NCI-H2196 (cell line): Measurements from ENCODE around the gene LIMA1.
"Not testable (repeated sequence)": the region's sequence is repeated elsewhere in the genome, so short reads cannot be mapped to it uniquely, and the experiment has no call there.

Experiments
- DNase-seq: peaks from one replicate; lab custom pipeline; 2025; ENCODE audit not compliant: unreplicated experiment; lab: John Stamatoyannopoulos, UW

The LIMA1 gene

DNA sequence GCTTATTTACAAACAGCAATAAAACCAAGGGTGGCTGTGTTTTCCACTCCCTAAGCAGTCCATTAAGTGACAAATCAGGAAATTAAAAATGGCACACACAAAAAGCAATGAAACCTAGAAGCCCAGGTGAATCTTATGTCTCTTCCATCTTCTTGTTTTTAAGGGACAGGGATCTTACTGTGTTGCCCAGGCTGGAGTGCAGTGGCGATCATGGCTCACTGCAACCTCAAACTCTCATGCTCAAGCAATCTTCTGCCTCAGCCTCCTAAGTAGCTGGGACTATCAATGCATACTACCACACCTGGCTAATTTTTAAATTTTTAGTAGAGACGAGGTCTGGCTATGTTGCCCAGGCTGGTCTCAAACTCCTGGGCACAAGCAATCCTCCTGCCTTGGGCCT, 63.8 kb downstream of the LIMA1 start:
- no peak for DNase-seq

DNA sequence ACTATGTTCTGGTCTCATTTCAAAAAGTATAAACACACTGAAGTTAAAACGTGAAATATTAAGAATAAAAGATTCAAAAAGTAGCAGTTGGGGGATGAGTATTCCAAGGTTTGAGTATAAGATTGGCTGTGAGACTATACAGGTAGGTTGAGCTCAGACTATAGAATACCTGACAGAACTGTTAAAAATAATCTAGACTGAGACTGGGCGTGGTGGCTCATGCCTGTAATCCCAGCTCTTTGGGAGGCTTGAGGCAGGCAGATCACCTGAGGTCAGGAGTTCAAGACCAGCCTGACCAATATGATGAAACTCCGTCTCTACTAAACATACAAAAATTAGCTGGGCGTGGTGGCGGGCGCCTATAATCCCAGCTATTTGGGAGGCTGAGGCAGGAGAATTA, 64.3 kb downstream of the LIMA1 start:
- not testable (repeated sequence) for DNase-seq

DNA sequence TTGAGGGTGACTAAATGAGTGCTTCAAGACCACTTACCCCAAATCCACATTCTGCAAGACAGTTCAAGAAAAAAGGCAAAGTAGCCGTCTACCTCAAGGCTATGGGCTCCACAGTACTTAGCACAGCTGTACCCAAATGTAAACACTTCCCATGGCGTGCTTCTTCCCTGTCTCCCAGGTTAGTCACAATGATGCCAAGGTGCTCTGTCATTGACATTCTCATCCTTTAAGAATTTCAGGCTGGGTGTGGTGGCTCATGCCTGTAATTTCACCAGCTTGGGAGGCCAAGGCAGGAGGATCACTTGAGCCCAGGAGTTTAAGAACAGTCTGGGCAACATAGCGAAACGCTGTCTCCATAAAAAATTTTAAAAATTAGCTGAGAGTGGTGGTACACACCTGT, 64.9 kb downstream of the LIMA1 start:
- no peak for DNase-seq

DNA sequence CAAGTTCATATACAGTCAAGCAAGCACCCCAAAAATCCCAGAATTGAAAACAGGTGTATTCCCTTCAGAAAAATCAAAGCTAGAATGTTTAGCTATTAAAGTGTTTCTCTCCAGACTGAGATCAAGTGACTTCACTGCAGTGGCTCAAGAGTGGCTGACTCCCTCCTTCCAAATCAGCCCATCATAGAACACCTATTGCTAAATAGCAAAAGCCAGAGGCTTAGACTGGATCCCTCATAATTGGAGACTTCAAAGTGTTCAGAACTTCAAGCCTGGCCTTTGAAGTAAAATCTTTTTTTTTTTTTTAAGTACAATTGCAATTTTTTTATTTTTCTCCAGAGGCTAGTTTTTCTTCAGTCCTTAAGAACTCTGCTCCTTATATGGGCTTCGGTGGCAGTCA, 66.1 kb downstream of the LIMA1 start:
- DNase-seq: no peak

DNA sequence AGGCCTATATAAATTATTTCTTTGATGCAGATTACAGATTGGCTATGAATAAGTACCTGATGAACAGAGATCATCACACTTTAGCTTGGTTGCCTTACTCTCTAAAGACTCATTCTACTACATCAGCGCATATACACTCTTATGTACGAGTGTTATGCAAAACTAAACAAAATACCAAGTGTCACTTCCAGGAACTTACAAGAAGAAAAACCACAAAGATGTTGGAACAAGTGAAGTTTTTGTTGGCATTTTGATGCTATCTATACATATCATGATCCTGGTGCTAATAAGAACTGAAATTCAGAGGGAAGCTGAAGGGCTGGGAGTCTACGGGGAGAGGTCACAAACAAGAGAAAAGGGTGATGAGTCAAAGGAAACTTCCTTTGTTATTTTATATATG, 68.3 kb downstream of the LIMA1 start:
- DNase-seq: no peak

DNA sequence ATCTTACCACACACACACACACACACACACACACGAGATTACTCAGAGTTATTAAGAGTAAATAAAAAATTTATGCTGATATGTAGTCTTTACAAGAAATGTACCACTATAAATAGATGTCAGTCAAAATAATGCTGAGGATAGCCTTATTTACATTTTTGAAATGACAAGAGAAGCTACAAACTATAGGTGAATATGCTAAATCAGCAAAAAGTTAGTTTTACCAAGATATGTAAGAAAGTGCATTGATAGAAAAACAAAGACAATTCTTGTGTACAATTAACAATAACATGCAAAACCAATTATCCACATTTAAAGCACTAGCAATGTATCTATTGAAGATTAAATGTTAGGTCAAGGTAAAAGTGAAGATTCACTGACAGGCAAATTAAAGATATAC, 69.3 kb downstream of the LIMA1 start:
- no peak for DNase-seq

DNA sequence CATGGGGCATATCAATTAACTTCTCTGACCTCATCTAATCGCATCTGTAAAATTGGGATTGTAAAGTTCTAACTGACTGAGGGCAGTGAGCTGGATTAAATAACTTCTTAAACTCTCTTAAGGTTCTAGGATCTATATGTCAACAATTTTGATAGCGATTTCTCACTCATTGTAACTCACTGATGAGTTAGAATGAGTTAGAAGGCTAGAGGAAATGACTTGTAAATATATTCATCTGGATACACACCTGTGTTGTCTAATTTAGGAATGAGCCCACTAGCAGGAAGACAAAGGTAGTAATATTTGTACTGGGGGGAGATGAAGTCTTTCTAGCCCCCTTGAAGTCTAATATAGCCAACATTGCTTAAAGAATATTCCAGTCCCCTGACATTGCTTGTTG, 69.9 kb downstream of the LIMA1 start:
- no peak for DNase-seq

DNA sequence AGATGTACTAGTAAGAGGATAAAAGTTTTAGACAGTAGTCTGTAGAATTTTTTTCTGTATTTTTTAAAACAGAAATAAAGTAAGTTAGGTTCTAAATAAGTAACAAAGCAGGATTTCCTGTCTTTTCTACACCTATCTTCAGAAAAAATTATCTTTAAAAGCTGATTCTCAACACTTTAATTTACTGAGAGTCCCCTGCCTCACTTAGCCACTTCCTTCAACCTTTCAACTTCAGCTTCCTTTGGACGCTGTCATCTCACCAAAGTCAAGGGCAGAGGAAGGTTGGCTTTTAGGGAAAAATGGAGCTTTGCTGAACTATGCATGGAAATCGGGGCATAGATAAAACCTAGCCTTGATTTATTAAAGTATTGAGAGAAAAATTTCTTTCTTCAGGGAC, 71.3 kb downstream of the LIMA1 start:
- no peak for DNase-seq

DNA sequence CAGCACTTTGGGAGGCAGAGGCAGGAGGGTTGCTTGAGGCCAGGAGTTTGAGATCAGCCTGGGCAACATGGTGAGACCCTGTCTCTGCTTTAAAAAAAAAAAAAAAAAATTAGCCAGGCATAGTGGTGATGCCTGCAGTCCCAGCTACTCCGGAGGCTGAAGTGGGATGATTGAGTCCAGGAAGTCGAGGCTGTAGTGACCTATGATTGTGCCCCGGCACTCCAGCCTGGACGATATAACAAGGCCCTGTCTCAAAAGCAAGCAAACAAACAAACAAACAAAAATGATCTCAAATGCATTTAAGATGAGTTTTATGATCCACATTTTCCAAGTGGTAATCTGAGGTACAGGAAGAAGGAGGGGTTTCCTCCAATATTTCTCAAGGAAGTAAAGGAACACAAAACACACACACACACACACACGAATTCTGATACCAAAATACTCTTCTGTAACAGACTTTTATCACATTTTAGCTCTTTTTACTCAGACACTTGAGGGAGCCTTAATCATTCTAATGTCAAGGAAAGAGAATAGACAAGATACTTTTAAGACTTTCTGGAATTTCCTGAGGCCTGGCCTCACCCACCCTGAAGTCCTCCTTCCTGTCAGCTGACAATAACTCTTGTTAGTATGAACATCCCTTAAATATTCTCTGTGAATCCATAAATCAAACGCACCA, 71.8 kb downstream of the LIMA1 start:
- no peak for DNase-seq

DNA sequence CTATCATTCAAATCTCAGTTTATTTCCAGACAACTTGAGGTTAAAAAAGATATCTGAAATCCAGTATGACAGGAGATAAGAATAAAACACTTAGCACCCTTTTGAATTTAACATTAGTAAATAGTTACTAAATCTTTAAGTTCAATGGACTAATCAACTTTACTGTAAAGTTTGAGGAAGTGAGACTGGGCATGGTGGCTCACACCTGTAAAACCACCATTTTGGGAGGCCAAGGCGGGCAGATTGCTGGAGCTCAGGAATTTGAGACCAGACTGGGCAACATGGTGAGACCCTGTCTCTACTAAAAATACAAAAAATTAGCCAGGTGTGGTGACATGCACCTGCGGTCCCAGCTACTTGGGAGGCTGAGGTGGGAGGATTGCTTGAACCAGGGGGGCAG, 75.9 kb downstream of the LIMA1 start:
- DNase-seq: no peak

DNA sequence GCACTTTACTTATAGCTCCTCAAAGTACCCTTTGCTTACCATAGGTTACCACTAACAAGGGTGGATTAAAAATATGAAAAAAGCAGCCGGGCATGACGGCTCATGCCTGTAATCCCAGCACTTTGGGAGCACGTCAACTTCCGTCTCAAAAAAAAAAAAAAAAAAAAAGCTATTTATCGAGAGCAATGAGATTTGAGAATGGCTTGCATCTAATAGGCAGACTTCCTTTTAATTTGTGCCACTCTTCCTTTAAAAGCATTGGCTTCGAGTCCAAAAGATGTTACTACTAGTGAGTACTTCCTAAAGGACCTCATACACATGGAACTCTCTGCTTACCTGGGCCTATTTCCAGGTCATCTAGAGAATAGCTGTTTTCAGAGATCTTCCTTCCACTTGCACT, 77.7 kb downstream of the LIMA1 start:
- DNase-seq: no peak

DNA sequence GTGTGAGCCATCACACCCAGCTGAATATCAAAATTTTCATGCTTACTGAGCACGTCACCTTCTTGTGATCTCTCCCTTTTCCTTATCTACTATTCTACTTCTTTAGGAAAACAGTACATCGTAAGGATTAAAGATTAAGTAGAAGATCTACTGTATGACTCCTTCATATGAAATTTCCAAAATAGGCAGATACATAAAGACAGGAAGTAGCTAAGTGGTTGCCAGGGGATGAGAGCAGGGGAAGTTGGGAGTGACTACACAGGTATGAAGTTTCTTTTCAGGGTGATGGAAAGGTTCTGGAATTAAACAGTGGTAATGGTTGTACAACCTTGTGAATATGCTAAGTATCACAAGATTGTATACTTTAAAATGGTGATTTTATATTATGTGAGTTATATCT, 79.6 kb downstream of the LIMA1 start:
- DNase-seq: no peak

DNA sequence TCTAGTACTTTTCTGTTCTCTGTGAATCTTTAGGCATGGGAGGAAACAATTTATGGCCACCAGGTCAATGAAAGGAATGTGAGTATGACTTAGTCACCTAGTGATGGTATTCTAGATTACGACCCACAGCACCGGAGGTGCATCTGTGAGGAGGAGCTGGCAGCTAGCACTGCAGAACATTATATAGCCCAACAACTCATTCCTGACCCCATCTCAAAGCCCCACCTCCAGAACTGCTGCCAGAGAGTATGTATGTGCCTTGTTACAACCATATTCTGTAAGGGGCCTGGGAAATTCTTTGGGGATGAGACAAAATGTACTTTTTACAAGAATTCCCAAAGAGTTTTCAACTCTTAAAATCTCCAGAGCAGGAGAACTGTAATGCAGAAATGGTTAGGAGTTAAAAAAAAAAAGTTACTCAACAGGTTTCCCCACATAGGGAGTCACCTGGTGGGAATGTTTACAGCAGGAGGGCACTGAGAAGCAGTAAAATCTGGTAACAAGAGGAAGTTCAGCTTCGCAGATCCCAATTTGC, 81.3 kb downstream of the LIMA1 start:
- no peak for DNase-seq

DNA sequence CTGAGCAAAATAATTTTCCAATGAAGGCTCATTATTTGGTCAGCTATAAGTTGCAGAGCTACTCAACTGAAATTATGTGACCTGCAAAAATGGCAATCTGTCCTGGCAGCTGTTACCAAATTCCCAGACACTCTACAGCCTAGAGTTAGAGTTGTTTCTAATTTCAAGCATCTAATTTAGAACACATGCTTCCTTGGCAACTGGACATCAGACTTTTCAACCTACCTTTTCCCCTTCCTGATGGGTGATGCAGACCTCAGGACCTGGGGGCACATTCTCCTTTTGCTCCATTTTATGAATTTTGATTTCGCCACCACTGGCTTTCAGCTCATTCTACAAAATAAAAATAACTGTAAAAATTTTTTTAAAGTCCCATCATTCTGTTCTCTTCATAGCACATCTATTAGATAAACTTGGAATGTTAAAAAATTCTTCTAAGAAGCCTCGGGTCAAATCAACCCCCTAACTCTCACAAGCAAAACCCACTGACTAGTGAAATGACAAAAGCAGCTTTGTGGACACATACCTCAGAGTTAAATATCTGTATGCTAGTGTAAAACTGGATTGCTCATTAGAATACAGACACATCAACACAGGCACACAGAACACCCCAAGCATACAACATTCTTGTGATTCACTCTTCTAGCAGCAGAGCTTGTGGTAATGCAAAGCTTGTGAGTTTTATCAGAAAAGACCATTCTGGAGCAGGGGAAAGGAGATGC, 82.6 kb downstream of the LIMA1 start:
- no peak for DNase-seq

DNA sequence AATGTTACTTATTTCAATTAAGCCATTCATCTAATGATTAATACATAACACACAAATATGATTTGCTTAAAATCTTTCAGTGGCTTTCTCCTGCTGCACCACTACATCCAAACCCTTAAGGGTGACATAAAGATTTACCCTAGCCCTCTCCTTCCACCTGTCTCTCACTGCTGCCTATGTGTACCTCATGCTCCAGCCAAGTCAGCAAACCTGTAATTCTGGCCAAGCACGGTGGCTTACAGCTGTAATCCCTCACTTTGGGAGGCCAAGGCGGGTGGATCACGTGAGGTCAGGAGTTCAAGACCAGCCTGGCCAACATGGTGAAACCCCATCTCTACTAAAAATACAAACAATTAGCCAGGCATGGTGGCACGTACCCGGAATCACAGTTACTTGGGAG, 84.5 kb downstream of the LIMA1 start:
- no peak for DNase-seq

DNA sequence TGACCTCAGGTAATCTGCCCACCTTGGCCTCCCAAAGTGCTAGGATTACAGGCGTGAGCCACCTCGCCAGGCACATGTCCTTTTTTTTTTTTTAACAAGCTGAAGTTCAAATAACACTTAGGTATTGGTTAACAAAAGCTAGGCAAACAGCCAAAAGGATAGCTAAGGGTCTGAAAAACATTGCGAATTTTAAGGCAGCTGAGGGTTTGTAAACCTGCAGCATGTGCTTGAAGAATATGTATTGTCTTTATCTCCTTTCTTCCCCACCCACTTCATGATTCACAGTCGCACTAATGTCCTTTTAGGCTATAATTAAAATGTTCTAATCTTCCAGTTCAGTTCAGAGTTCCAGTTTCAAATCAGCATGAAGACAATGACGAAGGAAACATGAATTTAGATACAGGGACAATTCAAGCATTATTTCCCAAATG, 86.0 kb downstream of the LIMA1 start:
- peak; percentile 76 for DNase-seq

DNA sequence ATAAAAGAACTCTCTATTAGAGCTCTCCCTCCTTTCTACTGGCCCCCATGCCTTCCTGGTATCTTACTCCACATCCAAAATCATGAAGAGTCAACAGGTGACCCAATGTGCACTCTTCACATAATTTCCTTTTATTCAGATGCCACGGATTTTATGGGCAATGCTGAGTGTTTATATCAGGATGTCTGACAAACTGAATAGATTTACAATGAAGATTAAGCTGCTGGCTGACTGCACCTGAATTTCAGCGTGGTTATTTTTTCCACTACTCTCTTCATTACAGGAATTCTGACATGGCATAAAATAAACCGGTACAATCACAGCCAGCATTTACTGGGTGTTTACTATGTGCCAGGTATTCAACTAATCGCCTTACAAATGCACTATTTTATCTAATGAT, 86.8 kb downstream of the LIMA1 start:
- DNase-seq: peak; percentile 52

DNA sequence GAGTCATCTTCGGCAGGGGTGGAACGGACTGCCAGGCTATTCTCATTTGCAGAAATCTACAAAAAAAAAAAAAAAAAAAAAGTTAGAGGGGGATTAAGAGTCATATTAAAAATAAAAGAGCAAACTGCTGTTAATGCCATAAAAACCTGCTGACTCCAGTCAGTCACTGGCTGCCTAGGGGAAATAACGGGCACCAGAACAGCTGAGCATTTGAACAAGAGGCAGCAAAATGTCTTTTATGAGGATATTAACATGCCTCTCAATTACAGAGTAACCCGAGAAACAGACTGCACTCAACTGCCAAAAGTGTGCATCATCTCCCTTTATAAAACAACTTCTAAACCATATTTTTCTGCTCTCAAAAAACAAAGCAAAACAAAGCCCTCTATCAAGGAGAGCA, 87.5 kb downstream of the LIMA1 start:
- peak; percentile 43 for DNase-seq

DNA sequence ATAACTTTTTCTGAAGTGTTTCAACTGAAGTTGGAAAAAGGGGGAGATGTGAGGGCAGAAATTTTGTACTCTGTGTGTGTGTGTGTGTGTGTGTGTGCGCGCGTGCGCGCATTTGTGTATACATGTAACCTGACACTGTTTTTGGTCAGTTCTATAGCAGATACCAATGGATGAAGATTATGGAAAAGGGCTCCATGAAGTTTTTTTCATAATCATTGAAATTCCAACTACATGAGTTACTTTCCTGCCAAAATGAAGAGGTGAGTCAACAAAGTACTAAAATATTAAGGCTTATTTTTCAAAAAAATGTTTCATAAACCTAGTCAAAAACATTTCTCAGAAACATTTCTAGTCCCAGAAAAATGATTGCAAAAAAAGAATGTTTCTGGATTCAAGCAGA, 90.4 kb downstream of the LIMA1 start:
- DNase-seq: no peak

DNA sequence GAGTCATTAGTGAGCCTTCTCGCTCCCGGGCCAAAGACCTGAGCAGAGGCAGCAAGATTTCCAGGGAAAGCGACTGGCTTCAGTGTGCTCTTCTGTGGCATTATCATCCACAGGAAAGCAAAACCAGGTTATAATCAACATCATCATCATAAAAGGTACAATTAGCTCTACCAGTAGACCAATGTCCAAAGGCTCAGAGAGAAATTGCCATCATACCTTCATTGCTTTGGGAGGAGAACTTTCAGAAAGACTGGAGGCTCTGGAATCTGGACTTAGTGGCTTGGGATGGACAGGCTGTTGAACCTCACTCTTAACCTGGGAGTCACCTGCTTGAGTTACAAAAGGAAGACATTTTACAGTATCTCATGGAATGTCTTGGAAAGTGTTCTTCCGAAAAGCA, 91.1 kb downstream of the LIMA1 start:
- DNase-seq: no peak

DNA sequence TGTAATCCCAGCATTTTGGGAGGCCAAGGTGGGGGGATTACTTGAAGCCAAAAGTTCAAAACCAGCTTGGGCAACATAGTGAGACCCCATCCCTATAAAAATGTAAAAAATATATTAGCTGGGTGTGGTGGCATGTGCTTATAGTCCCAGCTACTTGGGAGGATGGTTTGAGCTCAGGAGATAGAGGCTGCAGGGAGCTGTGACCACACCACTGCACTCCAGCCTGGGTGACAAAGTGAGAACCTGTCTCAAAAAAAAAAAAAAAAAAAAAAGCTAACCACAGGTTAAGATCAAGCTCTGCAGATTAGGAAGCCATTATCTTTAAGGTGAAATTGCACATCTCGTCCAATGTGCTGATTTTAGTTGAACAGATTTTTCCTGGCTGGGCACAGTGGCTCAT, 92.5 kb downstream of the LIMA1 start:
- no peak for DNase-seq

DNA sequence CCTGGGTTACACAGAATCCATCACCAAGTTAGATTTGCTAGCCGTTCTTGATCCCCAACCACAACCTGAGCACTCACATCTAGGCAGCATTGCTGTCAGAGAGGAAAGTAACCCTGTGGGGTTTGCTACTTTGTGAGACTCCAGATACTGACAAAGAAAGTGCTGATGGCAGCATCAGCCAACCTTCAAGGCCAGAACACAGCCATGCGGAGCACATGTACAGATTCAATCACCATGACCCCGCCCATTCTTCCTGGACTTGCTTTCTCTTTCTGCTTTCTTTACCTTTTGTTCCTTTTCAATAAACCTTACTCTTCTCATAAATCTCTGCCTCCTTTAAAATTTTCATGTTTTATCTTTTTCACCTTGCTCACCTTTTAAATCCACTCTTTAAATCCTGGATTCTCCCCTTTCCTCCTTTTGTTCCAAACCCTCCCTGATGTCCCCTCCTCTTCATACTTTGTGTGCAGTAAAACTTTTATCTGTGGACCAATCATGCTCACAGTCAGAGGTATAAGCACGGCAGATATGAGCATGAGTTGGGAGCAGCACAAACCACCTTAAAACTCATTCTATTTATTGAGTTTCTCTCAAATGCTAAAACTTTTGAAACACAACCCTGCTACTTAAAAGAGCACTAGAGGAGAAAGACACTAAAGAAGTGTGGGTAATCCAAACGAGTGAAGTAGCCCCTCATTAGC, 94.3 kb downstream of the LIMA1 start:
- no peak for DNase-seq
